ENCODE measurements around the gene EXD2.
"Not testable (repeated sequence)": the region's sequence is repeated elsewhere in the genome, so short reads cannot be mapped to it uniquely, and the experiment has no call there.

Gene EXD2

DNA sequence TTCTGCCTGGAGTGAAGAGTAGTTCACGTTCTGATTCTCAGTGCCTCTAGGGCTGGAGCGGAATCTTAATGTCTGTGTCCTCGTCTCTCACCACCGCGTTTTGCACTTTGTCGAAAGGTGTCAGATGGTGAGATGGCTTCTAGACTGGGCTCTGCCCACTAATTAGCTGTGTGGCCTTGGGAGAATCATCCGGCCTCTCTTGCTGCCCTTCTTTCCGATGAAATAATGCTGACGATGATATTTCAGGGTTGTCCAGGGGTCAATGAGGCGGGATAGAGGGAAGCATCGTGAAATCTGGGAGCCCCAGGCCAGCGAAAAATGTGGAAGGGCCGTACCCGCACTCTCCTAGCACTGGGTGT lies 67.8 kb downstream of the EXD2 start:
- DNase-seq: no peak

DNA sequence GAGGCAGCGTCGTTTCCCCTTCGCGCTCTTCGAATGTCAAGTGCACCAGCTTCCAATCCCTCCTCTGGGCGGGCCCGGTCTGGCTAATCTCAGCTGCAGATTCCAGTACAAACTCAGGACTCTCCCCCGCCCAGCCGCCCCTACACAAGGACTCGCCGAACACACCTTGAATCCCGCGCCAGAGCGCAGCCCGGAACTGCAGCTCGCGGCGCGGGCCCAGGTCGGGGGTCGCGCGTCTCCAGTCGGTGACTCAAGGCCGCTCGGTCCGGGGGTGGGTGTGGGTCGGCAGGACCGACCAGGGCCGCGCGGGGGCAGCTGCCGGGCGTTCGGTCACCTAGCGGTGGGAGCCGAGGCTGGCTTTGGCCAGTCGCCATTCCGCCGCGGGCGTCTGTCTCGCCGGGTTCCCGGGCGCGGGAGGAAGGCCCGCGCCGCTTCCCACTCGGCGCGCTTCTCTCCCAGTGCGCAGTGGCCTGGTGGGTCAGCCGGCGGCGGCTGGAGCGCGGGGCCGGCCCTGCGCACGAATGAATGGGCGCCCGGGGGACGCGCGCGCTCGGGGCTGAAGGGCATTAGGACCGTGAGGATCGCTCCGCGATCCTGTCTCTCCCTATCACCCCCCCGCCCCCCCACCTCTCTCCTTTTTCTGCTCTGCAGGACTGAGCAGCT lies 68.4 kb downstream of the EXD2 start, which contains the start of gene GALNT16:
GALNT16 (plus strand) TSS at position 632 of the 663 bp plus-strand sequence. CDS start 133 bp downstream, outside the sequence.
- DNase-seq: no peak

DNA sequence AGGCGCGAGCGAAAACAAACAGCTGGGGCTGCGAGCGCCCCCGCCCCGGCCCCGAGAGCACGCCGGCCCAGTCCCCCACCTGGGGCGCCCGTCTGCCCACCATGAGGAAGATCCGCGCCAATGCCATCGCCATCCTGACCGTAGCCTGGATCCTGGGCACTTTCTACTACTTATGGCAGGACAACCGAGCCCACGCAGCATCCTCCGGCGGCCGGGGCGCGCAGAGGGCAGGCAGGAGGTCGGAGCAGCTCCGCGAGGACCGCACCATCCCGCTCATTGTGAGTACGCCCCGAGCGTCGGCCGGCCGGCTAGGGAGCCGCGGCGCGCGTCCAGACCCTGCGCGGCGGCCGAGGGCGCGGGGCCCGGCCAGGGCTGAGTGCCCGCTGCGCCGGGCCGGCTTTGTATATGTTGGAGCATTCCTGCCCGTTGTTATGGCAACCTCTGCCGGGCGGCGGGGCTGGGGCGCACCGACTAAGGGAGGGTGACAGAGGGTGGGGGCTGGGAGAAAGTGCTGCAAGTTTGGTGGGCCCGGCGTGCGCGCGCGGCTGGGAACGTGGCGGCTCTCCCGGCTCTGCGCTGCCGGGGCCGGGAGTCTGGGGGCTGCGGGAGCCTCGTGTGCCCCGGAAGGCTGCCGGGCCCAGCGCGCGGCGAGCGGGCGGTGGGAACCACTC lies 69.0 kb downstream of the EXD2 start:
- DNase-seq: no peak

DNA sequence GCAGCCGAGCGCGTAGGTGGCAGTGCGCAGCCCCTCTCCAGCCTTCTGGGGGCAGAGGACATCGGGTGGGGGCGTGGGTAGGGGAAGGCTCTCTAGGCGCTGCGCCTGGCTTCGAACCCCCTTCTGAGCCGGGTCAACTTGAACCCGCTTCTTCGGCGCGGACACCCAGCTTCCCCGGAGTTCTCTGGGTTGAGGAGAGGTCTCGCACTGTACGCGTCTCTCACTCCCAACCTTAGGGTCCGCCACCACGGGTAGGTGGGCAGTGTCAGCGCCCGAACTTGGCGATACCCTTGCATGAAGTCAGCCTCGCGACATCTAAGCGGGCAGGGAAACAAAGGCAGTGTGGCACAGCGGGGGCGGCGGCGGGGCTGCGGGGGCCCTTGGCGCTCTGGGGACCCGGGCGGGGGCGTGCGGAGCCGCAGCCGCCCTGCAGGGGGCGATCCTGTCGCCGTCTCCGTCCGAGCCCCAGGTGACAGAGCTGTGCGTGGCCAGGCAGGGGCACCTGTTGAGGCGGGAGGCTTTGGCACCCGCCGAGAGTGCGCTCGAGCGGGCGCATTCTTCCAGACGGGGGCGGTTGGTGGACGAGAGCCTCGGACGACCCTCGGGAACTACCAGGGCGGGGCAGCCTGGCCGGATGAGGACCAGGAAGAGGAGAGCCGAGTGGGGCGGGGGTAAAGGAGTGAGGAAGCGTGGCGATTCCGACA lies 69.7 kb downstream of the EXD2 start:
- no peak for DNase-seq

DNA sequence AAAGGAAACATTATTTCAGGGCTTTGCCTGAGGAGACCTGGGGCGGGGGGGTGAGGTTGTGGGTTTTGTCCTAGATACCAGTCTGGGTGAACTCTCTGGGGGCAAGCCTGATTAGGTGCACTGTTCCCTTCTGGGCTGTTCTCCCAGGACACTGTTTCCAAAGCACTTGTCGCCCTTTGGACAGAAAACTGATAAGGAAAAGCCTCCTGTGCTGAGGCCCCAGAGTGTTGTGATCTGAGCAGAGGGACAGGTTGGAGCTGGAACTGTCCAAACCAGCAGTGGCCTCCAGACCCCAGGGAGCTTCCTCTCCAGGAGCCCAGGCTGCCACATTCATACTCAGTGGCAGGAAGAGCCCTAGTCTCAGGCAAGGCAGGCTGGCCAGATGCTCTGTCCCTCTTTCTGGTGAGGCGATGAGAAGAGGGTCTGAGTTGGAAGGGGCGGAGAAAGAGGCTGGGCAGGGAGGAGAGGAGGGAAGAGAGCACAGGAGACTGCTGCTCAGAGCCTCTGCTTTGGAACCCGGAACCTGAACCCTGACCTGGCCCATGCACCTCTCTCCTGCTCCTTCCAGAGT lies 70.5 kb downstream of the EXD2 start:
- no peak for DNase-seq

DNA sequence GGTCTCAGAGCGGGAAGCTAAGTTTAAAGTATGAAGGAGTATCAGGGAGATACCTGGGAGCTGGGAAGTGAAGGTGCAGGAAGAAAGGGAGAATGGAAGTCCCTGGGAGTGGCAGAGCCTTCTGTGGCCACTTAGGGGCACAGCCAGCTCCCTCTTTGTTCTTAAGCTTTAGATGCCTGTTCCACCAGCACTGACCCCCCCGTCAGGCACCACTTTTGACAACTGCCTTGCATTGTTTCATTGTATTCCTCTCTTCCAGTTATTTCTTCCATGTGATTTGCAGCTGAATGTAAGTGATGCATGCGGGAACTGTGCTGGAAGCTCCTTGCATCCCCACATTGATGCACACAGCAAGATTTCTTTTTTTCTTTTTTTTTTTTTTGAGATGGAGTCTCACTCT lies 71.2 kb downstream of the EXD2 start:
- DNase-seq: no peak

DNA sequence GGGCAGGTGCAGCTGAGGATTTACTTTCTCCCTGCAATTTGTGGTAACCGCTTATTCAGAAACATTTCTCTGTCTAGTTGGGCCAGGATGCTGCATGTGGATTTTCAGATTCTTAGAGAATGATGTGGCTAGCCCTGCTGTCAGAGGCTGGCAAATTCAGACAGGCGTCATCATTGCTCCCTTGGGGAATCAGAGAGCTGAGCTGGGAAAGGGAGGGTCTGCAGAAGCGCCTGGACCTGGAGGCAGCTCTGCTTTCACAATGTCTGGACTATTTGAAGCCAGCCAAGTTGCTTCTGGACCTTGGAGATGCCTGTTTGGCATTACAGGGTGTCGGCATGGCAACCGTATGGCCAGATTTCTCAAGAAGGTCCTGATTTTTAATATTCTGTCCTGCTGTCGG lies 72.1 kb downstream of the EXD2 start:
- DNase-seq: peak; percentile 98

DNA sequence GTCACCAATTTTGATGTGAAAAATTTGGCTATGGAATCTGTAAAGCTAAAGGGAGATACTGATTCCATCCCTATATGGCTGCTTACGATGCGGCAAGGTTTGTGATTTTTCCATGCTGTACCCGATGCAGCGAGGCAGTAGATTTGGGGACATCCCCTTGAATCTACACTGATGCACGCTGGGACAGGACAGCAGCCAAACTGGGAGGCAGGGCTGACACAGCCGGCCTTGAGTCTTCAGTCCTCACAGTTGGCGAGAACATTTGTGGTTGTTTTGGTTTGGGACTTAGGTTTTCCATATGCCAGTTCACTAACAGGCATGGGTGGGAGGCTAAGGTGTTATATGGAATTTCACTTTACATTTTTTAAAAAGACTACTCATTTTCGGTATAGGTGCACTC lies 72.5 kb downstream of the EXD2 start:
- DNase-seq: no peak

DNA sequence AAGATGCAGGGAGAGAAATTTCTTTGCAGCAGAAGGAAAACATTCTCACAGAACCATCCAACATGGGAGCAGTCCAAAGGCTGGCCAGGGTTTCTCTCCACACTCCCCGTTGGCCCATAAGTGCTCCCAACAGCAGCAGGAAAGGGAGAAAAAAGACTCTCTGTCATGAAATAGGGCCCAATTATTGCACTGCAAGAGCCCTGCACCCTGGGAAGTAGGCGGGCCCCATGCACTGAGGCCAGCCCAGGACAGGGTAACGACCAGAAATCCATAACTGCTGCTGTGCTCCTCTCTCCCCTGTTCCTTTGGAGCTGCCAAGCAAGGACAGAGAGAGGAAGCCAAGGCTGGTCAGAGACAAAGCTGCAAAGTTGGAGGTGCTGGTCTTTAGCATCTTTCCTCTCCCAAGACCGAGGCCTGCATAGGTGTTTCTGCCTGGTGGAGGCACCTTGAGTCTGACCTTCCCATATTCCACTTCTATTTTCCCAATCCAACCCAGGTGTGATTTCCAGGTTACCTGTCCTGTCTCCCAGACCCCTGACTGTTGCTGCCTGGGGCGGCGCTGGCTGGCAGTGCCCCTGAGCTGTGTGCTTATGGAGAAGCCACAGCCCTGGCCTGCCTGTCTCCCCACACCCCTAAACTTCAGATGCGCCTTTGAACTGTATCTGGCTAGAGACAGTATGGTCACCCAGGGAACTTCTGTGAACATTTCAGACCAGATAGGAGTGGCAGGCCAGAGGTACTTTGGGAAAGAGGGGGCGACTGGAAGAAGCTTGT lies 75.5 kb downstream of the EXD2 start:
- no peak for DNase-seq

DNA sequence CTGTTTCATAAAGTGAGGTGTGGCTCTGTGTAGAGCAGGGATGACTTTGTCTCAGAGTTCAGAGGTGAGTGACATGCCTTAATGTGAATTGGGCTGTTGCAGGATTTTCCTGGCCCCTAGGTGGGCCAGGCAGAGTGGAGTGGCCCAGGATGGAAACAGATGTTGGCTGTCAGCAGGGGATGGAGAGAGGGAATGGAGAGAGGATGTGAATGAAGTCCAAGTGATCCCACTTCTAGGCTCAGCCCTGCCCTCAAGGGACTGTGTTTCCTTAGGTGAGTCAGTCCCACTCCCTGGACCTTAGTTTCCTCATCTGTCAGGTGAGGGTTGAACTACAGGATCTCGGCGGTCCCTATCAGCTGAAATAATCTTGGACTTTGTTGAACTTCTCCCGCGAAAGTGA lies 76.2 kb downstream of the EXD2 start:
- DNase-seq: no peak

DNA sequence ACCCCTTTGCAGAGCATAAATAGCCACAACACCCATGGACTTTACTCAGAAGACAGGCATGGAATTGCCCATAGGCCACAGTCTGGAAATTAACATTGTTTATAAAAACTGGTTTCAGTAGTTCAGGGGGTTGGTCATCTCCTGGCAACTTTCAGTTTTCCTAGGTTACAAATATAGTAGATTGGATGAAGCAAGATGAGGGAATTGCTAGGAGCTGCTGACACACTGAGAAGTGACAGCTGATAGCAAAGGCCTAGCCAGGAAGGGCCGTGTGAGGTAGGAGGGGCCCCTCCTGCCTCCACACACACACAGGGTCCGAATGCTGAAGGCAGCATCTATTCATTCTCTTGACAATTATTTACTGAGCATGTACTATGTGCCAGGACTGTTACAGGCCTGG lies 76.9 kb downstream of the EXD2 start:
- DNase-seq: no peak

DNA sequence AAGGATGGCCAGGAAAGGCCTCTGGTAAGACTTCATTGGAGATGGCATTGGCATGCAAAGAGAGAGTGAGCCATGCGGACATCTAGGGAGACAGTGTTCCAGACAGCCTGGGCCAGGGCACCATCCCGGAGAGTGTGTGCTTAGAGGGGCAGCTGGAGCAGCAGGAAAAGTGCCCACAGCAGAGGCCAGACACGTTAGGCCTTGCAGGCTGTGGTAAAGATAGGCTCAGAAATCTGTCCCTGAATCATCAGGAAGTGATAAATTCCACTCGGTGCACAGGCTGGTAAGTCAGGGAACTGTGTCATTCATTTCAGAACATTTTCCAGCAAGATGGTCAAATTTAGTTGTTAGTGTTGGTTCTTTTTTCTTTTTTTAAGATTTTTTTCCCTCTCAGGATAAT lies 77.5 kb downstream of the EXD2 start:
- DNase-seq: peak; percentile 50

DNA sequence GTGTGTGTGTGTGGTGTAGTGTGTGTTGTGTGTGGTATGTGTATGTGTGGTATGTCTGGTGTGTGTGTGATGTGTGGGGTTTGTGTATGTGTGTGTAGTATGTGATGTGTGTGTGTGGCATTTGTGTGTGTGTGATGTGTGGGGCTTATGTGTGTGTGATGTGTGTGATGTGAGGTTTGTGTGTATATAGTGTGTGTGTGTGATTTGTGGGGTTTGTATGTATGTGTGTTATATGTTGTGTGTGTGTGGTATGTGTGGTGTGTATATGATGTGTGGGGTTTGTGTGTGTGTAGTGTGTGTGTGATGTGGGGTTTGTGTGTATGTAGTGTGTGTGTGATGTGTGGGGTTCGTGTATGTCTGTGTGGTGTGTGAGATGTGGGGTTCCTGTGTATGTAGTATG lies 78.1 kb downstream of the EXD2 start:
- no peak for DNase-seq

DNA sequence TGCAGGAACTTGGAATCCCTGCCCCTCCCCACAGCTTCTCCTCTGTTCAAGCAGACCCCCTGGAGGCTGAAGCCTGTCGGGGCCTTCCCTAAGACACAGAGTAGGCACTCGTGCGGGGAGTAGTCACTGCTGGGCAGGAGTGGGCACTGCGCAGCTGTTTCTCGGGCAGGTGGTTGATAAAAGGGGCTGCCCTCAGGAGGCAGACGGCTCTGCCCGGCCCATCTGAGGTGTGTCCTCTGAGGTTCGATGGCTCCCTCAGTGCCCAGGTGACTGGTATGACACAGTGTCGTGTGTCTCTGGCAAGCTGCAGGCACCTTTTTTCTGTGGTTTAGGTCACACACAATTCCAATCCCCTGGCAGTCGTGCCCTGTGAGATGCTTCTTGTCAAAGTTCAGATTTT lies 78.8 kb downstream of the EXD2 start:
- no peak for DNase-seq

DNA sequence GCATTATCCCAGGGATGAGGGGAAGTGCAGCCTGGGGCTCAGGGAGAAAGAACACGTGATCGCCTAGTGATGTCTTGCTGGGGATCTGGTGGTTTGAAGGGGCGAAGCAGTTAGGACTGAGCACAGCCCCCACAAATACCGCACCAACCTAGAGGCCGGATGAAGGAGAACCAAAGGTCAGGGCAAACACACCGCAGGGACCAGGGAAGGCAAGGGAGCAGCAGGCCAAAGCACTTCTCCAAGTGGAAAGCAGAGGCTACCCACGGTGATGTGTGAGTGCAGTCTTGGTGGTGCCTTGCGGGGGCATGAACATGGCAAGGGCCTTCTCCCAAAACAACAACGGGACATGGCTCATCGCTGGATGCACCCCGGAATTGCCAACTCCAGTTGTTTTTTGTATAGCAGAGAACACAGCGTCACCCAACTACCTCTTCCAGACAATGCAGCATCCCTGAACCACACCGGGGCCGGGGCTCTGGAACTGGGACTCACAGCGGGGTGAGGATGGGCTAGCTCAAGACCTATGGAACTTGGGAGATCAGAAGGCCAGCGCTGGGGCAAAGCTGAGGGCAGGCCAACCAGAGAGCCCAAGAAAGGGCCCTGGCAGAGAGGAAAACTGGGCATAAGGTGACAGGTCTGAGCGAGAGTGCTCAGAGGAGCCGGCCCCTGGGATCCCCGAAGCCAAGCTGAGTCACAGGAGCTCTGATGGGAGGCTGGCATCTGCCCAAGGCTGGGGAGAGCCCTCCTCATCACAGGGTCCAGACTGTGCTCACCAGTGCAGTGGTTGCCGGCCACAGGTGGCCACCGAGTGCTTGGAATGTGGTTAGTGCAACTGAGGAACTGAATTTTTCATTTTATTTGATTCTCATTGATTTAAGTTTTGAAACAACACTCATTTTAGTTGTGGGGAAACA lies 79.8 kb downstream of the EXD2 start:
- DNase-seq: peak; percentile 43

DNA sequence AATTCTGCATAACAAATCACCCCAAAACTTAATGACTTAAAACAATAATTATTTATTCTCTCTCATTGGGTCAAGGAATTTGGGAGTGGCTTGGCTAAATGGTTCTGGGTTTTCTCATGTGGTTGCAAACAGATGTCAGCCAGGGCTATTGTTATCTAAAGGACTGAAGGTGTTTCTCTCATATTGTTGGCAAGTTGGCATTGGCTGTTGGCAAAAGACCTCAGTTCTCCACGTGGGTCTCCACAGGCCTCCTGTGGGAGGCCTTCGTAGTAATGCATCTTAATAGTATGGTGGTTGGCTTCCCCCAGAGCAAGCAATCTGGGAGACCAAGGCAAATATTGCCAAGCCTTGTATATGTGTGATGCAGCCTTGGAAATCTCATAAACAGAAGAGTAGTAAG lies 83.0 kb downstream of the EXD2 start:
- DNase-seq: no peak

DNA sequence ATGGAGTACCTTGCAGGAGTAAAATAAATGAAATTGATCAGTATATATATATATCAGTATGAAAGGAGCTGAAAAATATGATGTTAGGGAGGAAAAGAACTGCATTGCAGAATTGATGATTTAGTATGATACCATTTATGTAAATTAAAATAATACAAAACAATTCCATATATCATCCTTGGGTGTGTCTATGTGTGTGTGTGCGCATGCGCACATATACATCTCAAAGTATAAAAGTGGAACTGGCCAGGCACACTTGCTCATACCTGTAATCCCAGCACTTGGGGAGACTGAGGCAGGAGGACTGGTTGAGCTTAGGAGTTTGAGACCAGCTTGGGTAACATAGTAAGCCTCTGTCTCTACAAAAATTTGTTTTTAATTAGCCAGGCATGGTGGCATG lies 84.0 kb downstream of the EXD2 start:
- DNase-seq: no peak

DNA sequence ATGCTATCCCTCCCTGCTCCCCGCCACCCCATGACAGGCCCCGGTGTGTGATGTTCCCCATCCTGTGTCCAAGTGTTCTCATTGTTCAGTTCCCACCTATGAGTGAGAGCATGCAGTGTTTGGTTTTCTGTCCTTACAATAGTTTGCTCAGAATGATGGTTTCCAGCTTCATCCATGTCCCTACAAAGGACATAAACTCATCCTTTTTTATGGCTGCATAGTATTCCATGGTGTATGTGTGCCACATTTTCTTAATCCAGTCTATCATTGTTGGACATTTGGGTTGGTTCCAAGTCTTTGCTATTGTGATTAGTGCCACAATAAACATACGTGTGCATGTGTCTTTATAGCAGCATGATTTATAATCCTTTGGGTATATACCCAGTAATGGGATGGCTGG lies 86.1 kb downstream of the EXD2 start:
- not testable (repeated sequence) for DNase-seq

DNA sequence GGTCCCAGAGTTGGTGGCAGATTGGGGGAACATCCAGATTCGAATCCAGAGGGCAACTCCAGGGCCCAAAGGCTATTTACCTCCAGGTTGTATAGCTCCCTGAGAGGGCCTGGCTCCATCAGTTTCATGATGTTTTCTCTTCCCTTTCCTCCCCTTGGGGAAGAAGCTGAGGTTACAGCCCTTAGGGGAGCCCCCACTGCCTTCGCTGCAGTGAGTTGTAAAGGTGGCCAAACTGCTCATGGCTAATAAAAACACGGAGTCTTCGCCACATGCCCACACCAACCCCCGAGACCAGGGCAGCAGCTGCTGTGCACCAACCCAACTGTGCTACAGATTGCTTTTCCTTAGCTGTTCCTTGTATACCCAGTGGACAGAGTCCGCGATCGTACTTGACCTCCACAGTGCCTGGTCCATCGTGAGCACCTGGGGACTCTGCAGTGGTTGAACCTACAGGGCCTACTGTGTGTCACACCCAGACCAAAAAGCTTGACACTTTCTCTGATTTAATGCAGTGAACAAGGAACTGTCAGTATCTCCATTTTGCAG lies 89.5 kb downstream of the EXD2 start:
- DNase-seq: no peak

DNA sequence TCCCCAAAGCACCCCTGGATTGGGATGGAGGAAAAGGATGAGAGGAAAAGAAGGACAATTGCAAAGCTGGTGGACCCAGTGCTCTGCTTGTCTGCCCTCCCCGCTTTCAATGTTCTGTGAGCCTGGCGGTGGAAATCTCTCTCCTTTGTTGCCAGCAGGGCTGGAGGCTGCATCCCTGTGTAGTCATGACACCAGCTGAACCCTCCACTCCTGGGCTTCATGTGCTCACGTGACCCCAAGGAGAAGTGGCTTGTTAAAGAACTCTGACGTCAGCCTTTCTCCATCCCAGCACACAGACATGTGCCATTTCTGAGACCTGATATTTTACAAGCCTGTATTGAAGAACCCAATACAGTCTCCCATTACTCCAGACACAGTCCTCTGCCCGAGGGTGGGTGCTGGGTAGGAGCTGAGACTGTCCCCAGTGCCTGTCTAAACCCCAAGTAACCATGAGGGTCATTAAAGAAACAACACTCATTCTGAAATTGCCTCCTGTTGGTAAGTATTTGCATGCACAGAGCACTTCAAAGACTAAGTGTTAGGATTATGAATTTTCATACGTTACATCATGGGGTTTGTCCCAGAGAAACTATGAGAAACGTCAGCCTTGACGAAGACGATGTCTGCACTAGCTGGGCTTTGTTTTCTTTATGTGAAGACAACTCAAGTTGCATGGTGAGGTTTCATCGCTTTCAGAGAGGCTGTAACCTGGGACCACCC lies 90.3 kb downstream of the EXD2 start:
- DNase-seq: no peak

DNA sequence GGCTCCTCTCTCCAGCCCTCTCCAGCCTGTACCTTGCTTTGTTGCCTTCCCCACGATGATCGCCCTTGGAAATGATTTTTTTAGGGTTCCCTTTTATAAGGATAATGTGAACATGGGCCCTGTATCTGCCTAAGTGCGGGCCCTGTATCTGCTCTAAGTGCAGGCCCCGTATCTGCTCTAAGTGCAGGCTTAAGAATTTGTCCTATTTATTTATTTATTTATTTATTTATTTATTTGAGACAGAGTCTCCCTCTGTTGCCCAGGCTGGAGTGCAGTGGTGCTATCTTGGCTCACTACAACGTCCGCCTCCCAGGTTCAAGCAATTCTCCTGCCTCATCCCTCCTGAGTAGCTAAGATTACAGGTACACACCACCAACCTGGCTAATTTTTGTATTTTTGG lies 91.2 kb downstream of the EXD2 start:
- DNase-seq: no peak

Measured in fibroblast of upper back skin (primary cell).